ENCODE results near the gene SYNC.
"Not testable (repeated sequence)": the region's sequence is repeated elsewhere in the genome, so short reads cannot be mapped to it uniquely, and the experiment has no call there.

Gene SYNC

GRCh38 chr1:32635508-32636277 lies 66.9 kb downstream of the SYNC start:
- DNase-seq, result no peak

GRCh38 chr1:32632829-32633228 lies 69.7 kb downstream of the SYNC start:
- no peak for DNase-seq

- not testable (repeated sequence) for DNase-seq
These were observed 72.4 kb downstream of the SYNC start for GRCh38 chr1:32630173-32630572.
